HG03280 (cell line): ENCODE results near the gene ELP1.

Experiments used
- ATAC-seq: cut with Tn5 transposase; IDR thresholded peaks from one replicate; pipeline ENCODE4 v1.9.1; 2021; ENCODE audit warnings: mild to moderate bottlenecking, moderate library complexity; ENCODE audit not compliant: unreplicated experiment

ELP1 gene

GRCh38 chr9:108832179-108832500 is 101.8 kb downstream of the ELP1 start:
- no peak for ATAC-seq

DNA sequence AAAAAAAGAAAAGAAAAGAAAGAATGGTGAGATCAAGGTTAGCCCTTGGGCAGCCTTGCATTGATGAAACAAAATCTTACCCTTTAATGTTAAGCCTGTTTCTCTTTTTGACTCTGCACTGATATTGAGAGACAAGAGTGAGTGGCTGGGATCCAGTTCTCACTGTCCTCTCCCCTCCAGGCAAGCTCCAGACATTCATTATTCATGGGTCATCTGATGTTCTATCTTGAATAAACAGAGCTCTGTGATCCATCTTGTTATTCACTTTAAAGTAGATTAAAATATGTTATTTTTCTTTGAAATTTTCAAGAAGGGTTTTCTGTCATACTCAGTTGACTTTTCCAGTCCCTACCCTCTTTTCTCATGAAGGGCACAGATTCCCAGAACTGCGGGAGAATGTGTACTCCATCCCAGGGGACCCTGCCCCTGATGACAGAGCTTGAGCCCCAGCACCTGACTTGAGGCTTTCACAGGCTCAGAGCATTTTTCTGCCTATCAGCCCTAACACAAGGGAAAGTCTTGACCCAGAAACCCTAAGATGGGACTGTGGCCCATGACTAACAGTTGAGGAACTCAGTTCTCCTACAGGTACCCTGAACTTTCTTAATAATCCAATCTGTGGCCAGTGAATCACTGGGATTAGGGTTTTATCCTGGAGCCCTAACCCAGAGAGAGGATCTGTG is 102.3 kb downstream of the ELP1 start:
- ATAC-seq = no peak

DNA sequence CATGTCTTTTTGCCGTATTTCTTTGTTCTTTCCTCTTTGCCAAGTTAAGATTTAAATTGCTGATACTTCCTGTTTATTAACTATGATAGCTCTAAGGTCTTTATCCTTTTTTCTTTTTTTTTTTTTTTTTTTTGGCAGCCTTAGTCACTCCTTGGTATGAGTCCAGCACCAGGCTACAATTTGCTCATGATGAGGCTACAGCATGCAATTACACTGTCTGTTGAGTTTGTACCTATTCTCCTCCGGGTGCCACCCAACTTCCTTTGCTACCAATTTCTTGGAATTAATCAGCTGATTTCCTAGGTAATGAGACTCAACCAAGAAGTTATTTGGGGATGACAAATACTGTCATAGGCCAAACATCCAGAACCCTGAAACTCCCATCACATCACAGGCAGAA is 103.7 kb downstream of the ELP1 start:
- no peak for ATAC-seq

- ATAC-seq = no peak
These were observed 110.1 kb downstream of the ELP1 start for GRCh38 chr9:108823829-108824228.
